Stimulated activated naive B cell treated with anti-CD40 and anti-IgM and Interleukin-4, amounts not matched to agents 10 μg/mL and 1 μg/mL and 100 μg/mL, for 72 hours (primary cell): ENCODE results near the gene SEMA3F.

Source experiments
- ATAC-seq, 2 donors: fragments of 150-1000 bp; cut with Tn5 transposase; replicated peaks; 2 replicates each; pipeline ENCODE4 v1.10.0; 2021; ENCODE audit warnings: moderate library complexity in 1 of 2
- DNase-seq: peaks from one replicate; pipeline ENCODE4 v3.0.0; 2021
- H3K27ac Mint-ChIP-seq: one replicate; pipeline ENCODE4 v1.8.0; 2022; ENCODE audit warnings: mild to moderate bottlenecking, mixed read lengths
- H3K27me3 Mint-ChIP-seq, 2 donors: one replicate each; pipeline ENCODE4 v1.8.0; 2022; ENCODE audit warnings: mixed read lengths in 2 of 2
- H3K36me3 Mint-ChIP-seq, 2 donors: one replicate each; pipeline ENCODE4 v1.8.0; 2022; ENCODE audit warnings: mixed read lengths in 2 of 2, mild to moderate bottlenecking in 1 of 2
- H3K4me1 Mint-ChIP-seq, 2 donors: one replicate each; pipeline ENCODE4 v1.8.0; 2022; ENCODE audit warnings: mixed read lengths in 2 of 2, mild to moderate bottlenecking in 1 of 2
- H3K4me3 Mint-ChIP-seq, 2 donors: one replicate each; pipeline ENCODE4 v1.8.0; 2022; ENCODE audit warnings: mild to moderate bottlenecking in 2 of 2, mixed read lengths in 2 of 2, moderate library complexity in 1 of 2
- H3K9me3 Mint-ChIP-seq, 2 donors: one replicate each; pipeline ENCODE4 v1.8.0; 2022; ENCODE audit warnings: mixed read lengths in 2 of 2, mild to moderate bottlenecking in 1 of 2

The SEMA3F gene

GRCh38 chr3:50124800-50125178 lies 30.3 kb upstream of the SEMA3F start:
- Mint-ChIP-seq H3K27me3 (no peaks in the 10 kb centered on the region), H3K9me3 (no peaks in the 10 kb centered on the region), H3K4me1 (peaks cover 12 to 13% of the 10 kb centered on the region in 2 donors), H3K27ac (peak overlapping the region; percentile 65), H3K36me3 (peaks cover 12 to 15% of the 10 kb centered on the region in 2 donors), H3K4me3 (no peak overlapping the region)
- DNase-seq (no peak), ATAC-seq (no peak)

- no peak for ATAC-seq
- H3K4me3 Mint-ChIP-seq: no peak overlapping the region
- H3K27me3 Mint-ChIP-seq: no peaks in the 10 kb centered on the region
- DNase-seq: no peak
- peaks cover 12 to 13% of the 10 kb centered on the region in 2 donors for H3K4me1 Mint-ChIP-seq
- H3K9me3 Mint-ChIP-seq: no peaks in the 10 kb centered on the region
- H3K27ac Mint-ChIP-seq: peak overlapping the region; percentile 85
- H3K36me3 Mint-ChIP-seq: peaks cover 12% of the 10 kb centered on the region in 2 donors
Measured at GRCh38 chr3:50125541-50126286, 29.4 kb upstream of the SEMA3F start.

- H3K36me3 Mint-ChIP-seq: peaks cover 12% of the 10 kb centered on the region in 2 donors
- no peaks in the 10 kb centered on the region for H3K9me3 Mint-ChIP-seq
- peak overlapping the region; percentile 60 for H3K27ac Mint-ChIP-seq
- no peak for DNase-seq
- H3K4me3 Mint-ChIP-seq: no peak overlapping the region
- no peaks in the 10 kb centered on the region for H3K27me3 Mint-ChIP-seq
- peaks cover 9 to 12% of the 10 kb centered on the region in 2 donors for H3K4me1 Mint-ChIP-seq
- no peak for ATAC-seq
Measured at GRCh38 chr3:50126287-50127211, 28.6 kb upstream of the SEMA3F start.

- no peak overlapping the region for H3K4me3 Mint-ChIP-seq
- H3K27me3 Mint-ChIP-seq: no peaks in the 10 kb centered on the region
- no peaks in the 10 kb centered on the region for H3K9me3 Mint-ChIP-seq
- ATAC-seq (no peak), DNase-seq (no peak)
- H3K27ac Mint-ChIP-seq: no peak overlapping the region
- peaks cover 7 to 8% of the 10 kb centered on the region in 2 donors for H3K36me3 Mint-ChIP-seq
- H3K4me1 Mint-ChIP-seq: peaks cover 7% of the 10 kb centered on the region in 2 donors
Measured at GRCh38 chr3:50127251-50127691, 27.9 kb upstream of the SEMA3F start.

GRCh38 chr3:50128001-50128400 lies 27.1 kb upstream of the SEMA3F start:
- Mint-ChIP-seq H3K27me3 (peaks cover 4 to 5% of the 10 kb centered on the region in 2 donors), H3K36me3 (peaks cover 3 to 4% of the 10 kb centered on the region in 2 donors), H3K4me3 (no peak overlapping the region), H3K9me3 (no peaks in the 10 kb centered on the region), H3K4me1 (peaks cover 5% of the 10 kb centered on the region in 2 donors), H3K27ac (no peak overlapping the region)
- ATAC-seq (no peak), DNase-seq (no peak)

GRCh38 chr3:50130436-50130835 lies 24.7 kb upstream of the SEMA3F start:
- Mint-ChIP-seq H3K4me1 (no peaks in the 10 kb centered on the region), H3K36me3 (no peaks in the 10 kb centered on the region), H3K27me3 (peaks cover 6 to 13% of the 10 kb centered on the region in 2 donors), H3K27ac (no peak overlapping the region), H3K4me3 (no peak overlapping the region), H3K9me3 (no peaks in the 10 kb centered on the region)
- ATAC-seq: no peak
- DNase-seq: no peak

GRCh38 chr3:50132421-50133282 lies 22.5 kb upstream of the SEMA3F start:
- H3K27me3 Mint-ChIP-seq: peaks cover 6 to 17% of the 10 kb centered on the region in 2 donors
- no peak overlapping the region for H3K4me3 Mint-ChIP-seq
- DNase-seq: no peak
- H3K9me3 Mint-ChIP-seq: no peaks in the 10 kb centered on the region
- no peak for ATAC-seq
- H3K36me3 Mint-ChIP-seq: no peaks in the 10 kb centered on the region
- H3K4me1 Mint-ChIP-seq: no peaks in the 10 kb centered on the region
- H3K27ac Mint-ChIP-seq: no peak overlapping the region

- Mint-ChIP-seq H3K27ac (no peak overlapping the region), H3K4me1 (peaks cover 2% of the 10 kb centered on the region in 2 donors), H3K27me3 (peaks cover 8 to 22% of the 10 kb centered on the region in 2 donors), H3K9me3 (no peaks in the 10 kb centered on the region), H3K36me3 (no peaks in the 10 kb centered on the region), H3K4me3 (no peak overlapping the region)
- no peak for ATAC-seq
- DNase-seq: no peak
Measured at GRCh38 chr3:50133283-50133615, 21.9 kb upstream of the SEMA3F start.

GRCh38 chr3:50134367-50134766 lies 20.8 kb upstream of the SEMA3F start:
- ATAC-seq: no peak
- no peak for DNase-seq
- H3K27ac Mint-ChIP-seq: no peak overlapping the region
- no peaks in the 10 kb centered on the region for H3K9me3 Mint-ChIP-seq
- H3K36me3 Mint-ChIP-seq: no peaks in the 10 kb centered on the region
- H3K4me1 Mint-ChIP-seq: peaks cover 7 to 11% of the 10 kb centered on the region in 2 donors
- no peak overlapping the region for H3K4me3 Mint-ChIP-seq
- H3K27me3 Mint-ChIP-seq: peaks cover 12 to 33% of the 10 kb centered on the region in 2 donors

- no peaks in the 10 kb centered on the region for H3K9me3 Mint-ChIP-seq
- H3K27ac Mint-ChIP-seq: no peak overlapping the region
- no peak overlapping the region for H3K4me3 Mint-ChIP-seq
- peaks cover 7 to 11% of the 10 kb centered on the region in 2 donors for H3K4me1 Mint-ChIP-seq
- no peaks in the 10 kb centered on the region for H3K36me3 Mint-ChIP-seq
- DNase-seq (no peak), ATAC-seq (no peak)
- H3K27me3 Mint-ChIP-seq: peaks cover 24 to 44% of the 10 kb centered on the region in 2 donors
Measured at GRCh38 chr3:50135964-50136363, 19.2 kb upstream of the SEMA3F start.

- H3K36me3 Mint-ChIP-seq: no peaks in the 10 kb centered on the region
- no peaks in the 10 kb centered on the region for H3K9me3 Mint-ChIP-seq
- no peak overlapping the region for H3K4me3 Mint-ChIP-seq
- H3K27ac Mint-ChIP-seq: no peak overlapping the region
- peaks cover 7 to 11% of the 10 kb centered on the region in 2 donors for H3K4me1 Mint-ChIP-seq
- peaks cover 31 to 45% of the 10 kb centered on the region in 2 donors for H3K27me3 Mint-ChIP-seq
- no peak for ATAC-seq
- no peak for DNase-seq
Measured at GRCh38 chr3:50136714-50137405, 18.3 kb upstream of the SEMA3F start.

- Mint-ChIP-seq H3K27me3 (peaks cover 32 to 52% of the 10 kb centered on the region in 2 donors), H3K36me3 (no peaks in the 10 kb centered on the region), H3K4me1 (peaks cover 7 to 11% of the 10 kb centered on the region in 2 donors), H3K4me3 (no peak overlapping the region), H3K9me3 (no peaks in the 10 kb centered on the region), H3K27ac (no peak overlapping the region)
- DNase-seq (no peak), ATAC-seq (no peak)
Measured at GRCh38 chr3:50137531-50137930, 17.6 kb upstream of the SEMA3F start.

GRCh38 chr3:50138266-50139200 lies 16.6 kb upstream of the SEMA3F start:
- H3K36me3 Mint-ChIP-seq: no peaks in the 10 kb centered on the region
- ATAC-seq (no peak), DNase-seq (no peak)
- H3K4me1 Mint-ChIP-seq: peaks cover 7 to 11% of the 10 kb centered on the region in 2 donors
- peaks cover 26 to 46% of the 10 kb centered on the region in 2 donors for H3K27me3 Mint-ChIP-seq
- H3K4me3 Mint-ChIP-seq: no peak overlapping the region
- no peaks in the 10 kb centered on the region for H3K9me3 Mint-ChIP-seq
- no peak overlapping the region for H3K27ac Mint-ChIP-seq
